ENCODE results near the gene ARMC7. TPM values are rescaled to one million over a fixed set of nuclear protein-coding genes. Genes with fewer than 3 reads are reported as not detected.

The ARMC7 gene
- total and polyA plus RNA-seq, 2 of the 4 experiments (the other 2 are of a cell fraction) = 1.8 to 6.9 TPM

- Histone ChIP-seq H3K23ac (ENCODE audit: low read depth, low read length) (no peak overlapping the region), H3K18ac (ENCODE audit: low read depth, low read length) (no peak overlapping the region), H3K56ac (ENCODE audit: extremely low read depth, insufficient read depth, low read length) (no peak overlapping the region), H2AFZ (replicated peaks; ENCODE audit: low read length, poor library complexity) (no peak overlapping the region), H3K27ac (ENCODE audit: insufficient read depth, low read length) (no peak overlapping the region), H3K9ac (ENCODE audit: low read depth, low read length) (no peak overlapping the region), H3K36me3 (ENCODE audit: control insufficient read depth, insufficient read depth, low read length) (peaks cover 44% of the 10 kb centered on the region), H2BK20ac (ENCODE audit: low read depth, low read length) (no peak overlapping the region), H3K4me1 (ENCODE audit: control insufficient read depth, insufficient read depth, low read length) (peaks cover 6% of the 10 kb centered on the region; the same call in 1 of the 2 replicates), H4K8ac (ENCODE audit: low read depth in 2 of 2, low read length in 2 of 2) (no peak overlapping the region), H2BK5ac (ENCODE audit: low read depth, low read length, poor library complexity, severe bottlenecking) (no peak overlapping the region), H4K91ac (ENCODE audit: insufficient read depth, low read depth, low read length) (no peak overlapping the region), H3K14ac (replicated peaks; ENCODE audit: low read depth, low read length) (no peak overlapping the region), H3K4me3 (ENCODE audit: insufficient read depth, low read depth, low read length) (no peak overlapping the region), H2BK15ac (ENCODE audit: low read depth, low read length) (no peak overlapping the region), H2BK120ac (ENCODE audit: low read depth, low read length) (no peak overlapping the region), H2AK5ac (ENCODE audit: low read depth, low read length) (no peak overlapping the region), H3K4me2 (ENCODE audit: low read depth, low read length) (no peak overlapping the region), H2AK9ac (replicated peaks; ENCODE audit: low read depth, low read length, poor library complexity) (no peak overlapping the region), H3K9me1 (ENCODE audit: insufficient read depth, low read length) (0 out of 2 replicates have a peak, but pooled peaks cover 3% of the 10 kb centered on the region), H3K79me1 (ENCODE audit: low read depth in 1 of 2, low read length in 2 of 2) (peaks cover 3 to 5% of the 10 kb centered on the region in 2 experiments; a peak in 3 of 4 replicates), H4K5ac (ENCODE audit: low read depth, low read length) (no peak overlapping the region), H3K4ac (ENCODE audit: low read depth, low read length) (no peak overlapping the region), H4K20me1 (ENCODE audit: insufficient read depth, low read length) (no peaks in the 10 kb centered on the region), H3K27me3 (ENCODE audit: control insufficient read depth, insufficient read depth, low read length) (no peaks in the 10 kb centered on the region), H3K9me3 (ENCODE audit: control insufficient read depth, insufficient read depth, low read length) (no peaks in the 10 kb centered on the region)
- dilution Hi-C loops (cut with HindIII; ENCODE audit: low sequenced_read_pairs, unreplicated experiment) (no loop called here), in situ Hi-C loops (cut with MboI; ENCODE audit: low sequenced_read_pairs) (loop anchor here (10.0 to 25.0 kb wide), 2 partner anchors 140 to 348 kb away; partner anchors contain the start of genes GRB2 and NUP85), intact Hi-C loops (cut with micrococcal nuclease) (loop anchor here (5.0 to 10.0 kb wide), 2 partner anchors 48 to 140 kb away; partner anchors contain the start of gene NUP85)
- no TSS peak for BruUV-seq (replicated peaks)
- ATAC-seq (ENCODE audit: low read depth) = no peak
- CTCF ChIA-PET = interaction anchor here (0.7 kb wide), 1 partner anchor 8 kb away, joined by 4 read pairs; no protein-coding TSS in a partner anchor
- POLR2A ChIA-PET (ENCODE audit: unreplicated experiment) = no interaction called here
- no peak for DNase-seq
- TF ChIP-seq, protein P1, sequence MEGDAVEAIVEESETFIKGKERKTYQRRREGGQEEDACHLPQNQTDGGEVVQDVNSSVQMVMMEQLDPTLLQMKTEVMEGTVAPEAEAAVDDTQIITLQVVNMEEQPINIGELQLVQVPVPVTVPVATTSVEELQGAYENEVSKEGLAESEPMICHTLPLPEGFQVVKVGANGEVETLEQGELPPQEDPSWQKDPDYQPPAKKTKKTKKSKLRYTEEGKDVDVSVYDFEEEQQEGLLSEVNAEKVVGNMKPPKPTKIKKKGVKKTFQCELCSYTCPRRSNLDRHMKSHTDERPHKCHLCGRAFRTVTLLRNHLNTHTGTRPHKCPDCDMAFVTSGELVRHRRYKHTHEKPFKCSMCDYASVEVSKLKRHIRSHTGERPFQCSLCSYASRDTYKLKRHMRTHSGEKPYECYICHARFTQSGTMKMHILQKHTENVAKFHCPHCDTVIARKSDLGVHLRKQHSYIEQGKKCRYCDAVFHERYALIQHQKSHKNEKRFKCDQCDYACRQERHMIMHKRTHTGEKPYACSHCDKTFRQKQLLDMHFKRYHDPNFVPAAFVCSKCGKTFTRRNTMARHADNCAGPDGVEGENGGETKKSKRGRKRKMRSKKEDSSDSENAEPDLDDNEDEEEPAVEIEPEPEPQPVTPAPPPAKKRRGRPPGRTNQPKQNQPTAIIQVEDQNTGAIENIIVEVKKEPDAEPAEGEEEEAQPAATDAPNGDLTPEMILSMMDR (conservative IDR thresholded peaks at IDR 0.05; ENCODE audit: low read depth, low read length) = no peak
- TF ChIP-seq MXI1 (IDR thresholded peaks at IDR 0.05; ENCODE audit: borderline replicate concordance, low read depth, low read length) (no peak), POLR2A (IDR thresholded peaks at IDR 0.05; ENCODE audit: low read depth, low read length) (no peak), RCOR1 (IDR thresholded peaks at IDR 0.05; ENCODE audit: insufficient replicate concordance, low read length) (no peak), CHD1 (IDR thresholded peaks at IDR 0.05; ENCODE audit: low read depth, low read length) (no peak), RFX5 (IDR thresholded peaks at IDR 0.05; ENCODE audit: low read depth, low read length) (no peak), BHLHE40 (IDR thresholded peaks at IDR 0.05; ENCODE audit: low read depth, low read length) (no peak), MAZ (IDR thresholded peaks at IDR 0.05; ENCODE audit: borderline replicate concordance, low read depth, low read length) (no peak)
- TF ChIP-seq, protein P2, sequence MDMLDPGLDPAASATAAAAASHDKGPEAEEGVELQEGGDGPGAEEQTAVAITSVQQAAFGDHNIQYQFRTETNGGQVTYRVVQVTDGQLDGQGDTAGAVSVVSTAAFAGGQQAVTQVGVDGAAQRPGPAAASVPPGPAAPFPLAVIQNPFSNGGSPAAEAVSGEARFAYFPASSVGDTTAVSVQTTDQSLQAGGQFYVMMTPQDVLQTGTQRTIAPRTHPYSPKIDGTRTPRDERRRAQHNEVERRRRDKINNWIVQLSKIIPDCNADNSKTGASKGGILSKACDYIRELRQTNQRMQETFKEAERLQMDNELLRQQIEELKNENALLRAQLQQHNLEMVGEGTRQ (IDR thresholded peaks at IDR 0.05; ENCODE audit: low read depth, low read length) = no peak
- WGBS, 2 experiments (ENCODE audit: extremely low coverage in 2 of 2, insufficient read length in 1 of 2) = no CpG with 5 or more reads among the region's 8 CpGs
Observed at GRCh38 chr17:75064460-75064859, 45.3 kb upstream of the ARMC7 start.
